Gastroesophageal sphincter (tissue), 4 donors: ENCODE results near the gene BMS1. TPM values are rescaled to one million over a fixed set of nuclear protein-coding genes. Genes with fewer than 3 reads are reported as not detected.
"Not testable (repeated sequence)": the region's sequence is repeated elsewhere in the genome, so short reads cannot be mapped to it uniquely, and the experiment has no call there.

Experiments used
- ATAC-seq: fragments of 150-250 bp; one replicate; pipeline ENCODE4 v1.9.1; 2016; ENCODE audit warnings: mild to moderate bottlenecking, moderate library complexity
- H3K27ac ChIP-seq, 4 donors: fragments of 200-600 bp; sonication (generic) in 3 of 4; 1 replicate in 3 of 4; 2 replicates in 1 of 4; pipeline ENCODE4 v1.5.1; 2016 to 2019
- H3K27me3 ChIP-seq: fragments of 200-600 bp; sonication (generic); one replicate; pipeline ENCODE4 v1.5.1; 2019
- H3K36me3 ChIP-seq, 2 donors: fragments of 200-600 bp; sonication (generic); one replicate each; pipeline ENCODE4 v1.5.1; 2019; ENCODE audit warnings: control low read depth in 1 of 2
- H3K4me1 ChIP-seq, 3 donors: fragments of 200-600 bp; sonication (generic); 1 replicate in 2 of 3; 2 replicates in 1 of 3; pipeline ENCODE4 v1.5.1; 2016 to 2019; ENCODE audit warnings: control low read depth in 2 of 3
- H3K4me3 ChIP-seq, 2 donors: fragments of 200-600 bp; sonication (generic); one replicate each; pipeline ENCODE4 v1.5.1; 2019; ENCODE audit warnings: mild to moderate bottlenecking in 1 of 2, moderate library complexity in 1 of 2
- H3K9me3 ChIP-seq, 3 donors: fragments of 200-600 bp; sonication (generic); one replicate each; pipeline ENCODE4 v1.5.1; 2017 to 2019; ENCODE audit warnings: control low read depth in 2 of 3
- CTCF ChIP-seq, 4 experiments: fragments of 200-600 bp in 2 of 4; fragments of 450-650 bp in 2 of 4; sonication (generic) in 1 of 4; IDR thresholded peaks; one replicate each; pipeline ENCODE4 v1.5.1; 2017 to 2019; ENCODE audit warnings: antibody characterized with exemption in 4 of 4, mild to moderate bottlenecking in 2 of 4, moderate library complexity in 2 of 4
- EP300 ChIP-seq: sonication (generic); formaldehyde crosslinking; IDR thresholded peaks from one replicate; pipeline ENCODE4 v1.6.1; 2017; ENCODE audit warnings: antibody characterized with exemption, mild to moderate bottlenecking
- POLR2A ChIP-seq, 2 donors: fragments of 450-650 bp; IDR thresholded peaks; one replicate each; pipeline ENCODE4 v1.6.1; 2017; ENCODE audit warnings: antibody characterized with exemption in 2 of 2, mild to moderate bottlenecking in 2 of 2, moderate library complexity in 1 of 2
- POLR2AphosphoS5 ChIP-seq: sonication (generic); formaldehyde crosslinking; IDR thresholded peaks from one replicate; pipeline ENCODE4 v1.6.1; 2017; ENCODE audit warnings: antibody characterized with exemption
- WGBS, 2 donors: methylation state at CpG; one replicate each; pipeline ENCODE4 v1.1.5; 2018; ENCODE audit warnings: low coverage in 1 of 2; 5-methylcytosine and 5-hydroxymethylcytosine counted together
- total RNA-seq, 4 donors: library from RNA; depleted of rRNA; stranded (reverse); fragments of >200 nt; gene quantifications; one replicate each; pipeline ENCODE4 v1.1.0, GENCODE V29; 2016

BMS1 gene
- total RNA-seq, 4 donors from 2014 or later = 15.5 to 18.8 (median 18.3) TPM

- no peaks in the 10 kb centered on the region for H3K9me3 ChIP-seq
- H3K27me3 ChIP-seq = peaks cover 33% of the 10 kb centered on the region
- no peak overlapping the region for H3K27ac ChIP-seq
- peaks cover 0 to 12% of the 10 kb centered on the region in 2 donors for H3K36me3 ChIP-seq
- no peak for ATAC-seq
- TF ChIP-seq POLR2AphosphoS5 (no peak), POLR2A (IDR thresholded peaks at IDR 0.05) (no peak), EP300 (no peak), CTCF (IDR thresholded peaks at IDR 0.05) (no peak)
- peaks cover 0 to 9% (median 7%) of the 10 kb centered on the region in 3 donors for H3K4me1 ChIP-seq
- peak overlapping the region in 1 of 2 donors; percentile 46 for H3K4me3 ChIP-seq
- WGBS, 2 donors = 1 to 17% methylated on average over 1 to 16 of the region's 60 CpGs
Observed at GRCh38 chr10:42836771-42837468, 54.3 kb downstream of the BMS1 start.

DNA sequence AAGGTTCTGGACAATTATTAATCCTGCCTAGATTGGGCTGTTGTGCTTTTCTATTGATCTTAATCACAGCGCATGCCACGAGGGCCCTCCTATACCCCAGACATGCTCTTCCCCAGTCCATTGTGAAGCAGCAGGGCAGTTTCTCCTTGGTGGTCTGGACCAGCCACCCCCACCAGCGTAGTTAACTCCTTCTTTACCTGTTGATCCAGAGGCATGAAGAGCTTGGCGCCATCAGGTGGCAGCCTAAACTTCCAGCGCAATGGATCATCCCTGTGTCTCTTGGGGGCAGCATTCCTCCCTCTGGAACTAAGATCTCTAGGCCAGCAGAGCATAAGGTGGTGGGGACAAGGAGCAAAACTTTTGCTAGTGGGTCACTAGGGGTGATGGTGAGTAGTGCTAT, 62.2 kb downstream of the BMS1 start:
- peaks cover 34% of the 10 kb centered on the region for H3K27me3 ChIP-seq
- H3K9me3 ChIP-seq, H3K4me1 ChIP-seq, H3K36me3 ChIP-seq, H3K27ac ChIP-seq, H3K4me3 ChIP-seq, ATAC-seq: not testable (repeated sequence)
- 6 to 22% methylated on average over 2 to 3 of the region's 5 CpGs for WGBS, 2 donors

DNA sequence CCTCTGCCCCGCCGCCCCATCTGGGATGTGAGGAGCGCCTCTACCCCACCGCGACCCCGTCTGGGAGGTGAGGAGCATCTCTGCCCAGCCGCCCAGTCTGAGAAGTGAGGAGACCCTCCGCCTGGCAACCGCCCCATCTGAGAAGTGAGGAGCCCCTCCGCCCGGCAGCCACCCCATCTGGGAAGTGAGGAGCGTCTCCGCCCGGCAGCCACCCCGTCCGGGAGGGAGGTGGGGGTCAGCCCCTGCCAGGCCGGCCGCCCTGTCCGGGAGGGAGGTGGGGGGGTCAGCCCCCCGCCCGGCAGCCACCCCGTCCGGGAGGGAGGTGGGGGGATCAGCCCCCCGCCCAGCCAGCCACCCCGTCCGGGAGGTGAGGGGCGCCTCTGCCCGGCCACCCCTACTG, 64.7 kb downstream of the BMS1 start:
- H3K36me3 ChIP-seq, H3K9me3 ChIP-seq, H3K4me1 ChIP-seq, H3K27ac ChIP-seq, H3K4me3 ChIP-seq, ATAC-seq: not testable (repeated sequence)
- peaks cover 47% of the 10 kb centered on the region for H3K27me3 ChIP-seq
- no CpG with 5 or more reads among the region's 28 CpGs for WGBS, 2 donors

GRCh38 chr10:42850931-42851330, 68.3 kb downstream of the BMS1 start:
- ATAC-seq = no peak
- H3K9me3 ChIP-seq = peaks cover 0 to 7% (median 0%) of the 10 kb centered on the region in 3 donors
- TF ChIP-seq EP300 = no peak
- no peak for TF ChIP-seq CTCF (IDR thresholded peaks at IDR 0.05)
- TF ChIP-seq POLR2AphosphoS5 = no peak
- TF ChIP-seq POLR2A (IDR thresholded peaks at IDR 0.05) = no peak
- no peaks in the 10 kb centered on the region for H3K36me3 ChIP-seq
- no peaks in the 10 kb centered on the region for H3K4me1 ChIP-seq
- H3K27me3 ChIP-seq = peaks cover 47% of the 10 kb centered on the region
- WGBS, 2 donors = 55 to 71% methylated on average over 4 of the region's 4 CpGs
- no peak overlapping the region for H3K4me3 ChIP-seq
- no peak overlapping the region for H3K27ac ChIP-seq

DNA sequence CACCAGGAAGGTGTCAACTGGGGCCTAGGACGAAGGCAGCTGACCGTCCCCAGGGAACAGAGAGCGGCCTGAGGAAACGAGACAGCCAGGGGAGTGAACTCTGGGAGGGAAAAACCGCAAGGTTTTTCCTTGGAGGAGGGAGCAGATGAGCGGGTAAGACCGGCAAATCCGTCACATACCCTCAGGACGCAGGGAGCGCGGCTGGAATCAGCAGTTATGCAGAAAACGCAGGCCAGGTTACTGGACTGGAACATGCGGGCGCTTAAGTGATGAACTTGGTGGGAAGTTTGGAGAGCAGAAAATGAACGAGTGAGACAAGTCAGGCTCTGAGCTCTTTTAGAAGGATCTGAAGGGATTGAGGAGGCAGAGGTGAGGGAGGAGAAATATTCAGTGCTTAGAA, 76.7 kb downstream of the BMS1 start:
- Histone ChIP-seq H3K4me1 (no peaks in the 10 kb centered on the region), H3K4me3 (no peak overlapping the region), H3K9me3 (no peaks in the 10 kb centered on the region), H3K36me3 (no peaks in the 10 kb centered on the region), H3K27me3 (peaks cover 68% of the 10 kb centered on the region), H3K27ac (no peak overlapping the region)
- ATAC-seq = no peak
- WGBS, 2 donors = 59 to 61% methylated on average over 7 to 8 of the region's 15 CpGs
- TF ChIP-seq POLR2AphosphoS5 = no peak
- TF ChIP-seq POLR2A (IDR thresholded peaks at IDR 0.05) = no peak
- no peak for TF ChIP-seq CTCF (IDR thresholded peaks at IDR 0.05)

- not testable (repeated sequence) for H3K36me3 ChIP-seq, H3K4me1 ChIP-seq, H3K27ac ChIP-seq, H3K9me3 ChIP-seq, ATAC-seq, H3K4me3 ChIP-seq
- peaks cover 69% of the 10 kb centered on the region for H3K27me3 ChIP-seq
- 86 to 98% methylated on average over 6 to 7 of the region's 11 CpGs for WGBS, 2 donors
Observed at GRCh38 chr10:42860016-42860415, 77.4 kb downstream of the BMS1 start.

GRCh38 chr10:42862801-42863200, 80.2 kb downstream of the BMS1 start:
- Histone ChIP-seq H3K4me1 (peaks cover 0 to 15% (median 6%) of the 10 kb centered on the region in 3 donors), H3K27me3 (peaks cover 76% of the 10 kb centered on the region)
- ATAC-seq, H3K27ac ChIP-seq, H3K36me3 ChIP-seq, H3K9me3 ChIP-seq, H3K4me3 ChIP-seq: not testable (repeated sequence)
- 57 to 69% methylated on average over 4 to 6 of the region's 6 CpGs for WGBS, 2 donors
